NCI-H748 (cell line): ENCODE results near the gene TNK1.

Source experiments
- DNase-seq: peaks from one replicate; lab custom pipeline; 2025; ENCODE audit not compliant: unreplicated experiment; lab: John Stamatoyannopoulos, UW

The TNK1 gene

GRCh38 chr17:7431231-7431630 is 50.3 kb downstream of the TNK1 start:
- no peak for DNase-seq

- no peak for DNase-seq
Observed at GRCh38 chr17:7432296-7432695, 51.4 kb downstream of the TNK1 start.

- peak; percentile 74 for DNase-seq
Observed at GRCh38 chr17:7435676-7436555, 55.0 kb downstream of the TNK1 start.

GRCh38 chr17:7436556-7437368 is 55.9 kb downstream of the TNK1 start:
- peak; percentile 95 for DNase-seq

GRCh38 chr17:7437369-7437863 is 56.5 kb downstream of the TNK1 start:
- peak; percentile 66 for DNase-seq

- DNase-seq, result peak; percentile 80
Observed at GRCh38 chr17:7437950-7438614, 57.2 kb downstream of the TNK1 start.

GRCh38 chr17:7438656-7439460 is 58.0 kb downstream of the TNK1 start:
- no peak for DNase-seq
